ENCODE results near the gene WNT11.

WNT11 gene

GRCh38 chr11:76242004-76242779 lies 35.9 kb upstream of the WNT11 start:
- Mint-ChIP-seq H3K4me1 (ENCODE audit: low read depth) (no peaks in the 10 kb centered on the region), H3K27me3 (no peaks in the 10 kb centered on the region), H3K4me3 (no peak overlapping the region), H3K36me3 (ENCODE audit: low read depth) (no peaks in the 10 kb centered on the region), H3K9me3 (no peaks in the 10 kb centered on the region), H3K27ac (no peak overlapping the region)

- Mint-ChIP-seq H3K27me3 (peaks cover 3% of the 10 kb centered on the region), H3K36me3 (ENCODE audit: low read depth) (no peaks in the 10 kb centered on the region), H3K4me1 (ENCODE audit: low read depth) (peaks cover 6% of the 10 kb centered on the region), H3K4me3 (no peak overlapping the region), H3K9me3 (no peaks in the 10 kb centered on the region), H3K27ac (no peak overlapping the region)
Measured at GRCh38 chr11:76241243-76242000, 35.1 kb upstream of the WNT11 start.

GRCh38 chr11:76240666-76241065 lies 34.4 kb upstream of the WNT11 start:
- peaks cover 2% of the 10 kb centered on the region for H3K36me3 Mint-ChIP-seq (ENCODE audit: low read depth)
- H3K9me3 Mint-ChIP-seq: no peaks in the 10 kb centered on the region
- no peak overlapping the region for H3K27ac Mint-ChIP-seq
- H3K4me1 Mint-ChIP-seq (ENCODE audit: low read depth): peaks cover 13% of the 10 kb centered on the region
- no peak overlapping the region for H3K4me3 Mint-ChIP-seq
- peaks cover 8% of the 10 kb centered on the region for H3K27me3 Mint-ChIP-seq

GRCh38 chr11:76240161-76240540 lies 33.8 kb upstream of the WNT11 start:
- H3K27ac Mint-ChIP-seq: no peak overlapping the region
- H3K36me3 Mint-ChIP-seq (ENCODE audit: low read depth): peaks cover 7% of the 10 kb centered on the region
- no peak overlapping the region for H3K4me3 Mint-ChIP-seq
- no peaks in the 10 kb centered on the region for H3K9me3 Mint-ChIP-seq
- H3K27me3 Mint-ChIP-seq: peaks cover 12% of the 10 kb centered on the region
- H3K4me1 Mint-ChIP-seq (ENCODE audit: low read depth): peaks cover 18% of the 10 kb centered on the region

GRCh38 chr11:76239483-76240160 lies 33.3 kb upstream of the WNT11 start:
- H3K27me3 Mint-ChIP-seq: peaks cover 12% of the 10 kb centered on the region
- peaks cover 7% of the 10 kb centered on the region for H3K36me3 Mint-ChIP-seq (ENCODE audit: low read depth)
- peaks cover 22% of the 10 kb centered on the region for H3K4me1 Mint-ChIP-seq (ENCODE audit: low read depth)
- no peak overlapping the region for H3K4me3 Mint-ChIP-seq
- H3K27ac Mint-ChIP-seq: no peak overlapping the region
- no peaks in the 10 kb centered on the region for H3K9me3 Mint-ChIP-seq

GRCh38 chr11:76238551-76238950 lies 32.2 kb upstream of the WNT11 start:
- Mint-ChIP-seq H3K36me3 (ENCODE audit: low read depth) (peaks cover 7% of the 10 kb centered on the region), H3K4me1 (ENCODE audit: low read depth) (peaks cover 32% of the 10 kb centered on the region), H3K27ac (no peak overlapping the region), H3K9me3 (no peaks in the 10 kb centered on the region), H3K27me3 (peaks cover 12% of the 10 kb centered on the region), H3K4me3 (no peak overlapping the region)

GRCh38 chr11:76237914-76238313 lies 31.6 kb upstream of the WNT11 start:
- Mint-ChIP-seq H3K9me3 (no peaks in the 10 kb centered on the region), H3K4me3 (no peak overlapping the region), H3K27me3 (peaks cover 12% of the 10 kb centered on the region), H3K4me1 (ENCODE audit: low read depth) (peaks cover 38% of the 10 kb centered on the region), H3K36me3 (ENCODE audit: low read depth) (peaks cover 7% of the 10 kb centered on the region), H3K27ac (no peak overlapping the region)

GRCh38 chr11:76237000-76237649 lies 30.8 kb upstream of the WNT11 start:
- peak overlapping the region; percentile 95 for H3K4me3 Mint-ChIP-seq
- peaks cover 45% of the 10 kb centered on the region for H3K4me1 Mint-ChIP-seq (ENCODE audit: low read depth)
- peaks cover 12% of the 10 kb centered on the region for H3K27me3 Mint-ChIP-seq
- no peak overlapping the region for H3K27ac Mint-ChIP-seq
- H3K9me3 Mint-ChIP-seq: no peaks in the 10 kb centered on the region
- H3K36me3 Mint-ChIP-seq (ENCODE audit: low read depth): peaks cover 7% of the 10 kb centered on the region

- Mint-ChIP-seq H3K27ac (peak overlapping the region; percentile 97), H3K27me3 (peaks cover 12% of the 10 kb centered on the region), H3K9me3 (no peaks in the 10 kb centered on the region), H3K4me1 (ENCODE audit: low read depth) (peaks cover 52% of the 10 kb centered on the region), H3K4me3 (peak overlapping the region; percentile 95), H3K36me3 (ENCODE audit: low read depth) (peaks cover 7% of the 10 kb centered on the region)
Measured at GRCh38 chr11:76236092-76236999, 30.0 kb upstream of the WNT11 start.

GRCh38 chr11:76235233-76236091 lies 29.2 kb upstream of the WNT11 start:
- Mint-ChIP-seq H3K27me3 (peaks cover 12% of the 10 kb centered on the region), H3K4me1 (ENCODE audit: low read depth) (peaks cover 58% of the 10 kb centered on the region), H3K4me3 (peak overlapping the region; percentile 95)

GRCh38 chr11:76234416-76235232 lies 28.3 kb upstream of the WNT11 start:
- H3K4me1 Mint-ChIP-seq (ENCODE audit: low read depth): peaks cover 58% of the 10 kb centered on the region

More at GRCh38 chr11:76235233-76236091, 29.2 kb upstream of the WNT11 start:
- H3K9me3 Mint-ChIP-seq: no peaks in the 10 kb centered on the region
- peaks cover 7% of the 10 kb centered on the region for H3K36me3 Mint-ChIP-seq (ENCODE audit: low read depth)
- peak overlapping the region; percentile 97 for H3K27ac Mint-ChIP-seq

GRCh38 chr11:76234021-76234415 lies 27.7 kb upstream of the WNT11 start:
- Mint-ChIP-seq H3K27ac (no peak overlapping the region), H3K27me3 (peaks cover 12% of the 10 kb centered on the region), H3K9me3 (no peaks in the 10 kb centered on the region), H3K36me3 (ENCODE audit: low read depth) (peaks cover 7% of the 10 kb centered on the region), H3K4me1 (ENCODE audit: low read depth) (peaks cover 58% of the 10 kb centered on the region), H3K4me3 (peak overlapping the region; percentile 95)

More at GRCh38 chr11:76234416-76235232, 28.3 kb upstream of the WNT11 start:
- Mint-ChIP-seq H3K4me3 (peak overlapping the region; percentile 95), H3K27ac (peak overlapping the region; percentile 97), H3K27me3 (peaks cover 12% of the 10 kb centered on the region), H3K9me3 (no peaks in the 10 kb centered on the region), H3K36me3 (ENCODE audit: low read depth) (peaks cover 7% of the 10 kb centered on the region)
